ENCODE data around the gene ARMC6.

The ARMC6 gene

GRCh38 chr19:19033426-19034203 is at the start of gene ARMC6, which contains the start of gene SUGP2:
Gene ARMC6 (plus strand): TSS chr19:19033603. CDS start chr19:19034210, 607 bp downstream.
Gene SUGP2 (minus strand): TSS chr19:19033517. CDS start chr19:19031071, 2,446 bp downstream.
- peak; percentile 57 for FAIRE-seq

DNA sequence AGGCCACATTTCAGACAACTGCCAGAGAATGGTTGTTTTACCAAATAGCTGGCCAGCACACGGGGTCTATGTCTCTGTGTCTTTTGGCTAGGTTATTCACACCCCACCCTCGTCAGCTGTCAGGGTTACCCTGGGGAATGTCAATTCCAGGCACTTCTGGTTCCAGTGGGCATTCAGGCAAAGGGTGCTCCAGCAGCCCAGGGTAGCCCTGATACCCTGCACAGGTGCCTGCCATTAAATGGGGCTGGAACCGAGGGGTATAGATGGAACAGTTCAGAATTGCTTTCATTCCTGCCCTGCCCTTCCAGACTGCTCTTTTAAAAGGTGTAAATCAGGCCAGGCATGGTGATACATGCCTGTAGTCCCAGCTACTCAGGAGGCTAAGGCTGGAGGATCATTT is 49.2 kb upstream of the ARMC6 start:
- FAIRE-seq (no peak), DNase-seq (ENCODE audit: insufficient read length, low spot score) (no peak)

More at GRCh38 chr19:19033426-19034203, at the start of gene ARMC6, which contains the start of gene SUGP2:
- DNase-seq (ENCODE audit: insufficient read length, low spot score) = peak; percentile 98

DNA sequence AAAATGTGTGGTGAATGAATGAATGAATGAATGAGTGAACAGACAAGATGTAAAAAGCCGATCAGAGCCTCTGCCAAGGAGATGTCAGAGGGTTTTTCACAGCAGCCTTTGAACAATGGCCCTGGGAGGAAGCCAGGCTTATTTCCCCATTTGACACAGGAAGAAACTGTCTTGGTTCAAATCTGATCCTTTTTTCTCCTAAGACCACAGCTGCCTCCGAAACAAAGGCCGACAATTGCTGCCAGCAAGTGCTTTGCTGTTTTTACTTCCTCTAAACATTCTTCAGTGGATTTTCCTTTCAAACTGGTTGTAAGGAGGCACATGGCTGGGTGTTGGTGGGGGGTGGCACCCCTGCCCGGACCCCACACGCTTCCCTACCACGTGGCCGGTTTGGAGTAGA is 48.1 kb upstream of the ARMC6 start:
- DNase-seq (ENCODE audit: insufficient read length, low spot score) = no peak
- no peak for FAIRE-seq

DNA sequence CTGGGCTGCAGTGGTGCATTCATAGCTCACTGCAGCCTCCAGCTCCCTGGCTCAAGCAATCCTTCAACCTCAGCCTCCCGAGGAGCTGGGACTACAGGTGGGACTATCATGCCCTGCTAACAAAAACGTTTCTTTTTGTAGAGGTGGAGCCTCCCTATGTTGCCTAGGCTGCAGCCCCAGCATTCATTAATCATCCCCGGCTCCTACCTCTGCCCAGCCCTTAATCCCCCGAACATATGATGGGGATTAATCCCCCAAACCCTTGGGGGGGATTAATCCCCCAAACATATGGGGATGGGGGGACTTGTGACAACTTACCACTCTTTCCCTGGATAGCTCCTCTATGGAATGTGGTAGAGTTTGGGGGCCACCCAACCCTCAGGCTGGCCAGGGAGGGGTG is 45.9 kb upstream of the ARMC6 start:
- DNase-seq (ENCODE audit: insufficient read length, low spot score) (no peak), FAIRE-seq (no peak)

- no peak for DNase-seq (ENCODE audit: insufficient read length, low spot score)
- FAIRE-seq = no peak
These were observed 44.1 kb upstream of the ARMC6 start for GRCh38 chr19:18989316-18989715.

DNA sequence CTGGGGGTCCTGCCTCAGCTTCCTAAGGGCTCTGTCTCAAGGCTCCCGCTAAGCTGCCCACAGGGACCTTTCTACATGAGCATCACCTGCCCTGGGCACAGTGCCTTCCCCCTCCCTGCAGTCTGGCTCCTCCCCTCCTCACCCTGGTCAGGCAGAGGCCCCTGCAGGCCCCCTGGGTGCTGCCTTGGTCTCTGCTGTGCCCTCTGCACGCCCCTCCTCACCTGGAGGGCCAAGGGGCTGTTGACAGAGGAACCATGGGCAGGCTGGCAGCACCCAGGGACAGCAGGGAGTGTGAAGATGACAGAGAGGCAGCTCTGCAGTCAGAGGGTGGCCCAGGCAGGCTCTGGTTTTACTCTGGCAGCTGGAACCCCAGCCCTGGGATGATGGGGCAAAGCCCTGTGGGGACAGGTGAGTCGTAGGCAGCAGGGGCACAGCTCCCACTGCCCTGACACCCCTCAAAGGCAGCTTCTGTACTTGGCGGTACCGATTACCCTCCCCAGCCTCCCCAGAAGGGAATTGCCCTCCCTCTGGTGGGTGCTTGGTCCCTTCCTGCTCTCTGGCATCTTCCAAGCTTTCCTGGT is 43.2 kb upstream of the ARMC6 start:
- no peak for DNase-seq (ENCODE audit: insufficient read length, low spot score)

DNA sequence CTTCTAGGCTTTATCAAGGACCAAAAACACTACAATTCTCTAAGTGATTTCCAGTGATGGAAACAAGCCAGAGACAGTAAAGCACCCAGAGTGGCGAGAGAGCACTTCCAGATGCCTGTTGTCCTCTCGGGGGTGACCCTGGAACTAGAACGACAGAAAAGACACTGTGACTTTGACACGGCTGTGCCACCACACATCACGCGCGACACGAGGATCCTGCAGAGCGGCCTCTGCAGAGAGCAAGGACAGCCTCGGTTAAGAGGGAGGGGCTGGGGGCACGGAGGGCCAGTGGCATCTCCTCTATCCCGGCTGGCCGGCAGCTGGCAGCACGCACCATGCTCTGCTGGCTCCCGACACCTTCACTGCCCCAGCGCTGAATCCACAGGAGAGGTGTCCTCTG is 42.4 kb upstream of the ARMC6 start:
- DNase-seq (ENCODE audit: insufficient read length, low spot score) (no peak), FAIRE-seq (no peak)

More for the DNA sequence above, 43.2 kb upstream of the ARMC6 start:
- FAIRE-seq = no peak

GRCh38 chr19:18991468-18991867 is 41.9 kb upstream of the ARMC6 start:
- FAIRE-seq = no peak
- no peak for DNase-seq (ENCODE audit: insufficient read length, low spot score)

DNA sequence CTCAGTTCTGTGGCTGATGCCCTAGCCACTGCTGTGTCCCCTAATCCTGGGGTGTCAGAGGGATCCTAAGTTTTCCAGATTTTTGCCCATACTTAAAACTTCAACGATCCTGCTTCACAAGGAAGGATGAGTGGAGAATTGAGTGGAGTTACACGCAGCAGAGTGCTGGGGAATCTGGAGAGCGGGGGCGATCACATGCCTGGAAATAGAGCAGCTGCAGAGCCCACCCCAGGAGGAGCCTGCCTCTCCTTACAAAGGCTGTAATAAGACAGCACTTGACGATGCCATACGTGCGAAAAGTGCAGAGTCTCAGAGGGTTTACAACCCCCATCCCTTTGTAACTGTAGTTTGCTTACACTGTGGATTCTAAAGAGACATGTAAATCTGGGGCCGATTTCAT is 40.7 kb upstream of the ARMC6 start:
- FAIRE-seq = no peak
- DNase-seq (ENCODE audit: insufficient read length, low spot score) = no peak

- DNase-seq (ENCODE audit: insufficient read length, low spot score) (no peak), FAIRE-seq (no peak)
These were observed 40.3 kb upstream of the ARMC6 start for GRCh38 chr19:18993115-18993514.

- peak; percentile 87 for DNase-seq (ENCODE audit: insufficient read length, low spot score)
- peak; percentile 93 for FAIRE-seq
These were observed 37.6 kb upstream of the ARMC6 start for GRCh38 chr19:18995804-18996241.

GRCh38 chr19:18996351-18996750 is 37.1 kb upstream of the ARMC6 start:
- FAIRE-seq (no peak), DNase-seq (ENCODE audit: insufficient read length, low spot score) (no peak)

GRCh38 chr19:18996796-18997394 is 36.5 kb upstream of the ARMC6 start:
- FAIRE-seq = no peak
- DNase-seq (ENCODE audit: insufficient read length, low spot score) = no peak

DNA sequence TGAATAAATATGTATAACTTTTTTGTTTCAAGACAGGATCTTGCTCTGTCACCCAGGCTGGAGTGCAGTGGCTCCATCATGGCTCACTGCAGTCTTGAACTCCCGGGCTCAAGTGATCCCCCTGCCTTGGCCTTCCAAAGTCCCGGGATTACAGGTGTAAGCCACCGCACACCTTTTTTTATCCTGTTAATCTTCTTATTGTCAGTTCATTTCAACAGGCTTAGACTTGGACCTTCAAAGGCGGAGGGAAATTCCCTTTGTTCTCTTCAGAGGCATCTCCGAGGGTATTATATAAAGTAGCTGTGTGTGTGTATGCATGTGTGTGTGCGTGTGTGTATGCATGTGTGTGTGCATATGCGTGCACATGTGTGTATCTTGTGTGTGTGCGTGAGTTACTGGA is 35.1 kb upstream of the ARMC6 start:
- FAIRE-seq (no peak), DNase-seq (ENCODE audit: insufficient read length, low spot score) (no peak)

DNA sequence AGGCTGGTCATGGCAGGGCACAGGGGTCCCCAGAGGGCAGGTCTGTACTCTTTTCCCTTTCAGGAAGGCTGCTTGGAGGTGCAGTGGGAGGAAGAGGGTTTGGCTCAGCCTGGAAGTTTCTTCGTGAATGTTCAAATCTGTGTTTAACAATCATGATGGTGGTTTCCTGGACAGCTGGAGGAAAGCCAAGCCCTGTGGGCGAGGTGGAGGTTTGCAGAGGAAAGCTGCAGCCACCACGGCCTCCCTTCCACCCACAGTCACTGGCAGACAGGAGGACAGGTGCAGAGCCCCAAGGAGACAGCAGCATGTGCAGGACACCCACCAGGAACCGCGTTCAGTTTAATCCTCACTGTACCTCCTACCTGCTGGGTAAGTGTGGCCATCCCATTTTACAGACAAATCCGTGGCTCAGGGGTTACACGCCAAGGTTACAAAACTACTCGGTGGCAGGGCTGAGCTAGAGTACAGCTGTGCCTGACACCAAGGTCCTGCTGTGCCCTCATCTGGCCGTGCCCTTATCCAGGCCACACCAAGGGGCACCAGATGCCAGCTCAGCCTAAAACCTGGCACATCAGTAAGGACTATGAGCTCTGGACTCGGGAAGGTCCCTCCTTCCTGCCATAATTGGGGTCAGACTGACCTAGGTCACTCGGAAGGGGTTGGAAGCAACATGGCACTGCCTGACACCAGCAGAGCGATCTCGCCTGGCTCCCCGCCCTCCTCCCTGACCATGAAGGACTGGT is 34.2 kb upstream of the ARMC6 start:
- DNase-seq (ENCODE audit: insufficient read length, low spot score) (no peak), FAIRE-seq (peak; percentile 68)

DNA sequence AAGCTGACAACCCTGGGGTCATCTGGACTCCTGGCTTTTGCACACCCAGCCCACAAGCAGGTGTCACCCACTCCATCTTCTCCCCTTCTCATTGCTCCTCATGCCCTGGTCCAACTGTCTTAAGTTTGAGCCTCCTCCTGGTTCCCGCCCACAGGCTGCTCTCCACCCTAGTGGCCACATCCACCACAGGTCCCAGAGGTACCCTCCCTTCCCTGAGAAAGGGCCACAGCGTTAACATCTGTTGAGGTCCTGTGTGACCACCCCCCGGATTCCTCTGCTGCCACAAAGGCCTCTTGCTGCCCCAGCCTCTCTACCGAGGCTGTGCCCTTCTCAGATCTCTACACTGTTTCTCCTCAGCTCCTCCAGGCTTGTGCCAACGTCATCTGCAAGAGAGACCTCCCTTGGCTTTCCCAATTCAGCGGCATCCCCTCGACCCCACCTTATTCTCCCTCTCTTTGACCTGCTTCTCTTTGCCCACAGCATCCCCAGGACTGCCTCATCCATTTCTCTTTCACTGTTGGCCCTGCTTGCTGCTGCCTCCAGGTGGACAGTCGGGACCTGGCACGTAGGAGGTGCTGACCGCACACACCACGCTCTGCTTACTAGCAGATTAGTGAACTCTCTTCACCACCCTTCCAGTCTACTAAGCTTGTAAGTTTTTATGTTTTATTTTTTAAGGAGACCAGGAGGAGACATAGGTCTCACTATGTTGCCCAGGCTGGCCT is 33.3 kb upstream of the ARMC6 start:
- DNase-seq (ENCODE audit: insufficient read length, low spot score) (no peak), FAIRE-seq (peak; percentile 83)

GRCh38 chr19:19004144-19004543 is 29.3 kb upstream of the ARMC6 start:
- no peak for FAIRE-seq

DNA sequence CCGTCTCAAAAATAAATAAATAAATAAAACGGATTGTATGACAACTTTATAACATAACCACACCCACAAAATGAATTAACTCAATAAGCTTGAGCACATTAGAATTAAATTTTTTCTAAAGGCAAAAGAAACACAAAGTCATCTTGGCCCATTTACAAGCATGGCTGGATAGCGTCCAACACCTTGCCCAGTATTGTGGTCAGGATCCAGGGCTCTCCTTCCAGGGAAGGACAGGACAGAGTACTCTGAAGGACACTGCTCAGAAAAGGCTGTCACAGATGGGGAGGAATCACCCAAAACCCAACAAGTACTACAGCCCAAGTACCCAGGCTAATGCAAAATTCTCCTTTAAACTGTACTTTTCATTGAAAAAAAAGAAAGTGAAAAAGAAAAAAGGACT is 27.2 kb upstream of the ARMC6 start:
- FAIRE-seq (no peak), DNase-seq (ENCODE audit: insufficient read length, low spot score) (no peak)

More at GRCh38 chr19:19004144-19004543, 29.3 kb upstream of the ARMC6 start:
- no peak for DNase-seq (ENCODE audit: insufficient read length, low spot score)

GRCh38 chr19:19009951-19010350 is 23.5 kb upstream of the ARMC6 start:
- FAIRE-seq (no peak), DNase-seq (ENCODE audit: insufficient read length, low spot score) (no peak)

DNA sequence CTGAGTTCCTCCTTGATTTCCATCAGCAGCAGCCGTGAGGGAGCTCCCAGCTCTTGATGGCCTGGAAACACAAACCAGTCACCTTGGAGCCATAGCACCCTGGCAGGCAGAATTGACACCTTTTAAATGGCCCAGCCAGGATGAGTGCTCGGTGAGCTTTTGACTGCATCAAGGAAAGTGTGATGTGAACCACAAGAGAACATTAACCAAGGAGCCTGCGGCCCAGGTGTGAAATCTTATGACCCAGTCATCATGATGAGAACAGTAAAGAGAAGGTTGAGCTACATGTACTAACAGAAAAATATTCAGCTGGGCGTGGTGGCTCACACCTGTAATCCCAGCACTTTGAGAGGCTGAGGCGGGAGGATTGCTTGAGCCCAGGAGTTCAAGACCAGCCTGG is 22.9 kb upstream of the ARMC6 start:
- FAIRE-seq (no peak), DNase-seq (ENCODE audit: insufficient read length, low spot score) (no peak)
